SK-N-SH treated with all-trans-retinoic acid at 6 μM for 48 hours (cell line): ENCODE results near the gene CWC22.

Experiments
- BACH2 ChIP-seq: fragments of 250-450 bp; sonication (Bioruptor Pico); IDR thresholded peaks from 2 replicates; pipeline ENCODE4 v1.9.0; 2021; ENCODE audit warnings: mild to moderate bottlenecking, borderline replicate concordance
- CREB5 ChIP-seq: fragments of 250-450 bp; sonication (Bioruptor Pico); IDR thresholded peaks from 2 replicates; pipeline ENCODE4 v1.5.1; 2020; ENCODE audit warnings: low read depth, mild to moderate bottlenecking, moderate library complexity
- CSDC2 ChIP-seq: fragments of 250-450 bp; sonication (Bioruptor Pico); IDR thresholded peaks from 2 replicates; pipeline ENCODE4 v1.5.0; 2020; ENCODE audit warnings: mild to moderate bottlenecking, moderate library complexity
- CSRNP3 ChIP-seq: fragments of 250-450 bp; sonication (Bioruptor Pico); IDR thresholded peaks from 2 replicates; pipeline ENCODE4 v1.5.1; 2021; ENCODE audit warnings: mild to moderate bottlenecking, moderate library complexity
- OSR1 ChIP-seq: fragments of 250-450 bp; sonication (Bioruptor Pico); IDR thresholded peaks from 2 replicates; pipeline ENCODE4 v1.8.0; 2022; ENCODE audit warnings: moderate library complexity, mild to moderate bottlenecking, inconsistent platforms
- PATZ1 ChIP-seq: fragments of 250-450 bp; sonication (Bioruptor Pico); IDR thresholded peaks from 2 replicates; pipeline ENCODE4 v1.8.0; 2020; ENCODE audit warnings: mild to moderate bottlenecking, moderate library complexity, borderline replicate concordance
- POU6F1 ChIP-seq: fragments of 250-450 bp; sonication (Bioruptor Pico); IDR thresholded peaks from 2 replicates; pipeline ENCODE4 v1.8.0; 2021; ENCODE audit warnings: low read depth, mild to moderate bottlenecking, moderate library complexity, borderline replicate concordance
- RARB ChIP-seq: fragments of 250-450 bp; sonication (Bioruptor Pico); IDR thresholded peaks from 2 replicates; pipeline ENCODE4 v1.8.0; 2021; ENCODE audit warnings: mild to moderate bottlenecking, moderate library complexity
- TCF4 ChIP-seq: fragments of 250-450 bp; sonication (Bioruptor Pico); IDR thresholded peaks from 2 replicates; pipeline ENCODE4 v1.8.0; 2021; ENCODE audit warnings: mild to moderate bottlenecking, moderate library complexity, borderline replicate concordance
- TOX ChIP-seq: fragments of 250-450 bp; sonication (Bioruptor Pico); IDR thresholded peaks from 2 replicates; pipeline ENCODE4 v1.8.0; 2021; ENCODE audit warnings: mild to moderate bottlenecking, moderate library complexity, borderline replicate concordance
- ZFP3 ChIP-seq: fragments of 250-450 bp; sonication (Bioruptor Pico); IDR thresholded peaks from 2 replicates; pipeline ENCODE4 v1.5.0; 2020; ENCODE audit warnings: mild to moderate bottlenecking, moderate library complexity
- ZFP30 ChIP-seq: fragments of 450-650 bp; formaldehyde crosslinking; IDR thresholded peaks from 2 replicates; pipeline ENCODE4 v1.5.0; 2022; ENCODE audit warnings: mild to moderate bottlenecking, moderate library complexity
- ZNF8 ChIP-seq: fragments of 450-650 bp; formaldehyde crosslinking; IDR thresholded peaks from 2 replicates; pipeline ENCODE4 v1.5.0; 2020; ENCODE audit warnings: mild to moderate bottlenecking, moderate library complexity

GRCh38 chr2:179915395-179915992 is 91.6 kb downstream of the CWC22 start:
- TF ChIP-seq CREB5 (no peak), CSRNP3 (CRISPR knock-in tag) (no peak), PATZ1 (CRISPR knock-in tag) (no peak), TCF4 (CRISPR knock-in tag) (no peak), ZNF8 (CRISPR knock-in tag) (no peak), ZFP30 (CRISPR knock-in tag) (no peak), OSR1 (CRISPR knock-in tag) (no peak), TOX (no peak), CSDC2 (CRISPR knock-in tag) (no peak), ZFP3 (CRISPR knock-in tag) (no peak), BACH2 (CRISPR knock-in tag) (no peak), POU6F1 (CRISPR knock-in tag) (no peak), RARB (CRISPR knock-in tag) (no peak)
